KOPT-K1 (cell line): ENCODE results near the gene SPARC.

Experiments
- H3K27ac ChIP-seq: fragments of 200-600 bp; sonication (generic); 2 replicates; pipeline ENCODE4 v1.5.1; 2016; ENCODE audit warnings: antibody characterized with exemption, mild to moderate bottlenecking, low read depth, low read length; ENCODE audit not compliant: poor library complexity, severe bottlenecking
- H3K36me3 ChIP-seq: fragments of 200-600 bp; sonication (generic); 2 replicates; pipeline ENCODE4 v1.5.1; 2017; ENCODE audit warnings: antibody characterized with exemption, mild to moderate bottlenecking, low read length, moderate library complexity; ENCODE audit not compliant: insufficient read depth
- H3K9me3 ChIP-seq: fragments of 200-600 bp; sonication (generic); 2 replicates; pipeline ENCODE4 v1.5.1; 2017; ENCODE audit warnings: antibody characterized with exemption, low read length, mild to moderate bottlenecking; ENCODE audit not compliant: insufficient read depth, poor library complexity, severe bottlenecking

Gene SPARC

GRCh38 chr5:151662805-151663204 is 23.9 kb downstream of the SPARC start:
- Histone ChIP-seq H3K27ac (no peak overlapping the region), H3K9me3 (no peaks in the 10 kb centered on the region), H3K36me3 (no peaks in the 10 kb centered on the region)

- no peaks in the 10 kb centered on the region for H3K9me3 ChIP-seq
- no peak overlapping the region for H3K27ac ChIP-seq
- H3K36me3 ChIP-seq, result no peaks in the 10 kb centered on the region
Observed at GRCh38 chr5:151661968-151662732, 24.6 kb downstream of the SPARC start.

- H3K9me3 ChIP-seq, result no peaks in the 10 kb centered on the region
- H3K27ac ChIP-seq, result no peak overlapping the region
- no peaks in the 10 kb centered on the region for H3K36me3 ChIP-seq
Observed at GRCh38 chr5:151660616-151661495, 25.9 kb downstream of the SPARC start.

GRCh38 chr5:151659001-151659754 is 27.5 kb downstream of the SPARC start:
- Histone ChIP-seq H3K36me3 (no peaks in the 10 kb centered on the region), H3K27ac (no peak overlapping the region), H3K9me3 (no peaks in the 10 kb centered on the region)

- Histone ChIP-seq H3K9me3 (no peaks in the 10 kb centered on the region), H3K27ac (no peak overlapping the region), H3K36me3 (no peaks in the 10 kb centered on the region)
Observed at GRCh38 chr5:151657114-151657513, 29.6 kb downstream of the SPARC start.

GRCh38 chr5:151656311-151656710 is 30.4 kb downstream of the SPARC start:
- H3K36me3 ChIP-seq, result no peaks in the 10 kb centered on the region
- H3K27ac ChIP-seq, result no peak overlapping the region
- no peaks in the 10 kb centered on the region for H3K9me3 ChIP-seq

- Histone ChIP-seq H3K36me3 (no peaks in the 10 kb centered on the region), H3K27ac (no peak overlapping the region), H3K9me3 (no peaks in the 10 kb centered on the region)
Observed at GRCh38 chr5:151651997-151652645, 34.6 kb downstream of the SPARC start.

GRCh38 chr5:151648988-151649387 is 37.7 kb downstream of the SPARC start:
- H3K9me3 ChIP-seq, result no peaks in the 10 kb centered on the region
- no peak overlapping the region for H3K27ac ChIP-seq
- no peaks in the 10 kb centered on the region for H3K36me3 ChIP-seq

GRCh38 chr5:151648089-151648488 is 38.6 kb downstream of the SPARC start:
- Histone ChIP-seq H3K36me3 (no peaks in the 10 kb centered on the region), H3K27ac (no peak overlapping the region), H3K9me3 (no peaks in the 10 kb centered on the region)

GRCh38 chr5:151647320-151647861 is 39.3 kb downstream of the SPARC start:
- H3K36me3 ChIP-seq, result no peaks in the 10 kb centered on the region
- H3K27ac ChIP-seq, result no peak overlapping the region
- no peaks in the 10 kb centered on the region for H3K9me3 ChIP-seq

- Histone ChIP-seq H3K27ac (no peak overlapping the region), H3K36me3 (no peaks in the 10 kb centered on the region), H3K9me3 (no peaks in the 10 kb centered on the region)
Observed at GRCh38 chr5:151646334-151646733, 40.4 kb downstream of the SPARC start.

- no peaks in the 10 kb centered on the region for H3K36me3 ChIP-seq
- no peaks in the 10 kb centered on the region for H3K9me3 ChIP-seq
- H3K27ac ChIP-seq, result no peak overlapping the region
Observed at GRCh38 chr5:151643388-151643787, 43.3 kb downstream of the SPARC start.

- H3K36me3 ChIP-seq, result no peaks in the 10 kb centered on the region
- H3K9me3 ChIP-seq, result no peaks in the 10 kb centered on the region
- no peak overlapping the region for H3K27ac ChIP-seq
Observed at GRCh38 chr5:151642472-151643140, 44.1 kb downstream of the SPARC start.

- no peak overlapping the region for H3K27ac ChIP-seq
- no peaks in the 10 kb centered on the region for H3K9me3 ChIP-seq
- H3K36me3 ChIP-seq, result no peaks in the 10 kb centered on the region
Observed at GRCh38 chr5:151638619-151639018, 48.1 kb downstream of the SPARC start.
